ENCODE data around the gene CNNM2. TPM values are rescaled to one million over a fixed set of nuclear protein-coding genes. Genes with fewer than 3 reads are reported as not detected.
"Not testable (repeated sequence)": the region's sequence is repeated elsewhere in the genome, so short reads cannot be mapped to it uniquely, and the experiment has no call there.

The CNNM2 gene
- total RNA-seq, 1 donor from 2014 or later = 2.2 TPM

DNA sequence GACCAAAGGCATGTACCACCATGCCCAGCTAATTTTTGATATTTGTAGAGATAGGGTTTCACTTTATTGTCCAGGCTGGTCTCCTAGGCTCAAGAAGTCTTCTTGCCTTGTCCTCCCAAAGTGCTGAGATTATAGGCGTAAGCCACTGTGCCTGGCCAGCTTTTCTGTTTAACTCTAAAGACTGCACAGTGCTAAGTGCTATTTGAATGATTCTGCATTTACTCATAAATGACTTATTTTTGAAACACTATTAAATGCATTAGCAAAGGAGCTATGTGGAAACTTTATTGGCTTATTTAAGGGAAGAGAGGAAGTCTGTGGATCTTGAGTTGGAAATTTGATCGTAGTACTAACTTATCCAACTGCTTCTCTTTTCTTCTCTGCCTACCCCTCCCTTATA lies 185.9 kb downstream of the CNNM2 start:
- DNase-seq (ENCODE audit: low read depth, low spot score) = no peak

DNA sequence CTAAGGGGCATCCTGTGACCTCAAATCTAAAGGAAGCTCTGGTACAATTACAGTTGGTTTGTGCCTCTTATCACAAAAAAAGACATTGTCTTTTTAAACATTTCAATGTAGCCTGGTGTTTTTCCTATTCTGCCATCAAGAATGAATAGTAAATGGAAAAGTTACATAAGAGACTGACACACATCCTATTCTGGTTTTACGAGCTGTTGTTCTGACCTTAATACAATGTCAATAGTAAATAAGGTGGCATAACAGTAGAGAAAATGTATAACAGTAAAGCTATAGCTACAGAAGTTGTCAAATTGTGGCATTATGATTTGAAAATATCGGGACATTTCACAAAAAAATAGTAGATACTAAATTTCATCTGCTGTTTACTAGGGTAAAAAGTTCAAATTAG lies 186.6 kb downstream of the CNNM2 start:
- DNase-seq (ENCODE audit: low read depth, low spot score) = no peak

DNA sequence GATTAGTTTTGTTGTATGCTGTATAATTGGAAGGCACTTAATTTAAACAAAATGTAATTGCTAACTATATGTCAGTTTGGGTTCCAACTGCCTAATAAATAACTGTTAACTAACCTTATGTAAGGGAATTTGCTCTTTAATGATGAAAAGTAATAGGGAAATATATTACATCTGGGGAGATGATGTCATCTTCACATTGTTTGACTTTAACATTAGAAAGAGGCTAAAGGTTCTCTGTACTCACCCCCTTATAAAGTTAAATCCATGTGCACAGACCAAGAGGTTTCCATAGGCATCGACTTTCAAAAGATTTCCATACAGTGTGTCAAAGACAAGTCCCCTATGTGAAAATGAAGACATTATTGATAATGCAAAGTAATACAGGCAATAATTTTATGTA lies 187.4 kb downstream of the CNNM2 start:
- no peak for DNase-seq (ENCODE audit: low read depth, low spot score)

DNA sequence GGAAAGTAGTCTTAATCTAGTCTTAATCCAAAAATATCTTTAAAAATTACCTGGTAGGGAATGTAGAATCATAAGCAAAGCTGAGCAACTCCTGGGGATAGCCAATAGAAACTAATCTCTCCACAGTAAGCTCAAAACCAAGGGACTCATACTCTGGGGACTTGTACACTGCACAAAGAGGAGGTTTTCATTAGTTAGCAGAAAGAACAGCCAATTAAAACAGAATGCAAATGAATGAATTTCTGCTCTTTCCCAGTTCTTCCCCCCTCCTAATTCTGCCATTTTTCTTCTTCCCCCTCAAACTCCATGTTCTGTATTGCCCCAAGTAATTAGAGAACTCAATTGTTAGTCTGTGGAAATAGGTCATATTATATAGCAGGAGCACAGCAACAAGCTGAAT lies 188.4 kb downstream of the CNNM2 start:
- DNase-seq (ENCODE audit: low read depth, low spot score) = no peak

DNA sequence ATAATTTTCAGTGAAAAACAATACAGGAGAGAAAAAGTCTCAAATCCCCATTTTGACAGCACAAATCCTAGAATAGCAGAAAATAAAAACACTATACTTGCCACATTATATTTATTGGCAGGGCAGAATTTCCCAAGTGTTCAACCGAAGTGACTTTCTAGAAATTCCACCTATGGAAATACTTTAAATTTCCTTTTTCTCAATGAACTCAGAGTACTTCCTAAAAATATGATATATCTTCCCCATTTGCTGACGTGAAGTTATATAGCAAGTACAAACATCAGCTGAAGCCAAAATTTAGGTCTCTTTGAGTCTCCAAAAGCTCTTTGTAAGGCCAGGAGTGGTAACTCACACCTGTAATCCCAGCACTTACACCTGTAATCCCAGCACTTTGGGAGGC lies 191.7 kb downstream of the CNNM2 start:
- DNase-seq (ENCODE audit: low read depth, low spot score) = no peak

DNA sequence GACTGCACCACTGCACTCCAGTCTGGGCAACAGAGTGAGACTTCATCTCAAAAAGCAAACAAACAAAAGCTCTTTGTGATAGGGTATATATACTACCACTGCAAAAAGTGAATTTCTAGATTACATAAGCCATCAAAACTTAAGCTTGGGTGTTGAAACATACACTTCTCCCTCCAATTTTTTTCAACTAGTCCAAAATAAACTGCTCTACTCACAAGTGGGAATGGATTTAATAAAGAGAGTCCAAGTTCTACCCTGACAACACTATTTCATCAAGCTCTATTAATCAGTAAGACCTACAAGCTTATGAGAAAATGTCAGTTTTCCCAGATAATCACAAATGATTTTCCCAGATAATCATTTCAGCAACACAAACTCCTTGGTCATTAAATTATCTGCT lies 192.3 kb downstream of the CNNM2 start:
- no peak for DNase-seq (ENCODE audit: low read depth, low spot score)

DNA sequence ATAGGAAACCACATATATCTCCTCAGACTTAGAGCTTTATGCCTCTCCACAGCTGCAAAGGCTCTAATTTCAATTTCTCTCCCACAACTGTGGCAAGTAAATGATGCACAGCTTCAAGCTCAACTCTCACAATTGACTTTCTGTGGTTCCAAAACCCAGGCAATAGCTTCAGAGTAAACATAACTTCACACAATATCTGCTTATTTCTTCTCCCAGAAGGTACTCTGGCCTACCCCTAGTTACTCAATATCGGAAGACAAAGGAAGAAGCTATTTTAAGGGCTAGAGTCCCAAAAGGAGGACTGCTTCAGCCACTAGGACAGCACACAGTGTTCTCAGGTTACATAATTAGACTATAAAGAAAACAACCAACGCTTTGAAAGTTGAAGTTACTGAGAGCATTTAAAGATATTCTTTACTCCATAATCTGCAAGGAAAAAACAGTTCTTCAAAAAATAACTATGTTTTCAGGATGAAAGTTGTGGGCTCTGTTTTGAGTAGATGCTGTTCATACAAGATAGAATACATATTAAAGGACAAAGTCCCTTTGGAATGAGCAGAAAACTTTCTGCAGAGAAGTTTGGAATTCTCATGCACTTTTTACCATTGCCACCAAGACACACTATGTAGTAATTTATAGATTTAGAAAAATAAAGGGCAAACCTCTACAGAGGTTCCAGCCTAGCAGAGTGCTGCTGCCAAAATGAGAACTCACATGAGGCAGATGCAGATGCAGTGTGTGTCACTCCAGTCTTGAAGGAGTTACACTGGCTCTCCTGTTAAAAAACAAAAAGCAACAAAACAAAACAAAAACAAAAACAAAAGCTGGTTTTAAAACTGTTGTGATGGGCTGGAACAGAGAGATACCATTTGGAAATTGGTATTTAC lies 193.2 kb downstream of the CNNM2 start:
- no peak for DNase-seq (ENCODE audit: low read depth, low spot score)

DNA sequence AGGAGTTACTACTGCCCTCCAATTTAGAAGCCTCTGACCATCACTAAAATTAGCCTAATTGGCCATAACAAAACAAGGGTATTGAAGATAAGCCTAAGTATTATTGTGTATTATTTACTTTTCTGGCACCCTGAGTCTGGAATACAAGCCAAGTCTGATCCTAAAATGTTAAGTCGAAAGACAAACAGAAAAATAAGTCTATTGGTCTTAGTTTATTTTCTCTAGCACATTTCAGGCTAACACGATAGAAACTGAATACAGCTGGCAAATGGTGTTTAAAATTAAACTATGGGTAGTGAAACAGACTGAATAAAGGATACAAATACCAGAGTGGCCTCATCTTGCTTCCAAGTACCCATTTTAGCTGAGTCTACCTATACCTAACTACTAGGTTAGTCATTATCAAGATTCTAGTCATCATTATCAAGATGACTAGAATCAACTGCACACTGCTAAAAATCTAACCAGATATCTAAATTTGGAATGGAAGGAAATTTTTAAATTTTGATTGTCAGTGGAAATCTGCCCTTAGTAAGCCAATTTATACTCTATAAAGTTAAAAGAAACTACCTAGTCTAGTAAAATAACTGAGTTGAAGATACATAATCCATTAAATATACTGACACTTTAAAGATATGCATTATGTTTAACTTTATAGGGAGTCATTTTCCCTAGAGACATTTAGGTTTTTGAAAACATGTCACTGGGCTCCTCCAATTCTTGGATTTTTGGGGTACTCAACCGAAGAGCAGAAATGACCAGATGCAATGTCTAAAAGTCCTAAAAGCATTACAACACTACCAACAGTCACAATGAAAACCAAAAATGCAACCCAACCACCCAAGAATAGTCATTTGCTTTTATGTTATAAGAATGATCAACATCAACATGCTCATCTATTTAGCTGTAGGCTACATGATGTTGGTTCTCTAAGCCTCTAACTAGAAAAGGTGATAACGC lies 194.1 kb downstream of the CNNM2 start:
- DNase-seq (ENCODE audit: low read depth, low spot score) = no peak

DNA sequence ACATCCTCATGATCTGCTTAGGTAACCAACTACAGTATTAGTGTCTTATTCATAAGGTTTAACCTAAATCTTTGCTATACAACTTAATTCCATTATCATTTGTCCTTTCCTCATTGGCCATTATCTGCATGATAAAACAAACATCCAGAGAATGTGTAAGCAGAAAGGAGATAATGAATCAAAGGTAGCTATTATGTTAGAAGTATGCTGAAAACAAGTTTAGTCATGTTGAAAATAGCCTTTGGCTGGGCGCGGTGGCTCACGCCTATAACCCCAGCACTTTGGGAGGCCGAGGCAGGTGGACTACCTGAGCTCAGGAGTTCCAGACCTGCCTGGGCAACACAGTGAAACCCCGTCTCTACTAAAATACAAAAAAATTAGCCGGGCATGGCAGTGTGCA lies 196.8 kb downstream of the CNNM2 start:
- no peak for DNase-seq (ENCODE audit: low read depth, low spot score)

DNA sequence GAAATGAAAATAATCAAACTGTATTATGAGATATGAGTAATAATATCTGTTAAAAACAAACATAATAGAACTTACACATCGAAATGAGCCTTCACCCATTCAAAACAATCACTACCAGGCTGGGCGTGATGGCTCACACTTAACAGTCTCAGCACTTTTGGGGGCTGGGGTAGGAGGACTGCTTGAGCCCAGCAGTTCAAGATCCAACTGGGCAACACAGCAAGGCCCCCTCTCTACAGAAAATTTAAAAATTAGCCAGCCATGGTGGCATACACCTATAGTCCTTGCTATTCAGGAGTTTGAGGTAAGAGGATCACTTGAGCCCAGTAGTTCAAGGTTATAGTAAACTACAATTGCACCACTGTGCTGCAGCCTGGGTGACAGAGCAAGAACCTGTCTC lies 199.2 kb downstream of the CNNM2 start:
- DNase-seq (ENCODE audit: low read depth, low spot score) = no peak

DNA sequence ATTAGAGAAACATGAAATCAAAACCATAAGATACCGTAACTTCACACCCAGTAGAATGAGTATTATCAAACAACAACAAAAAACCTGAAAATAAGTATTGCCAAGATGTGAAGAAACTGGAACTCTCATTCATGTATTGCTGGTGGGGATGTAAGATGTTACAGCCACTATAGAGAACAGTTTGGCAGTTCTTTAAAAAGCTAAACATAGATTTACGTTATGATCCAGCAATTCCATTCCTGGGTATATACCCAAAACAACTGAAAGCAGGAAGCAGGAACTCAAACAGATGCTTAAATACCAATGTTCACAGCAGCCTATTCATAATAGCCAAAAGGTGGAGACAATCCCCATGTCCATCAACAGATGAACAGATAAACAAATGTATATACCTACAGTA lies 202.5 kb downstream of the CNNM2 start:
- DNase-seq (ENCODE audit: low read depth, low spot score) = no peak

DNA sequence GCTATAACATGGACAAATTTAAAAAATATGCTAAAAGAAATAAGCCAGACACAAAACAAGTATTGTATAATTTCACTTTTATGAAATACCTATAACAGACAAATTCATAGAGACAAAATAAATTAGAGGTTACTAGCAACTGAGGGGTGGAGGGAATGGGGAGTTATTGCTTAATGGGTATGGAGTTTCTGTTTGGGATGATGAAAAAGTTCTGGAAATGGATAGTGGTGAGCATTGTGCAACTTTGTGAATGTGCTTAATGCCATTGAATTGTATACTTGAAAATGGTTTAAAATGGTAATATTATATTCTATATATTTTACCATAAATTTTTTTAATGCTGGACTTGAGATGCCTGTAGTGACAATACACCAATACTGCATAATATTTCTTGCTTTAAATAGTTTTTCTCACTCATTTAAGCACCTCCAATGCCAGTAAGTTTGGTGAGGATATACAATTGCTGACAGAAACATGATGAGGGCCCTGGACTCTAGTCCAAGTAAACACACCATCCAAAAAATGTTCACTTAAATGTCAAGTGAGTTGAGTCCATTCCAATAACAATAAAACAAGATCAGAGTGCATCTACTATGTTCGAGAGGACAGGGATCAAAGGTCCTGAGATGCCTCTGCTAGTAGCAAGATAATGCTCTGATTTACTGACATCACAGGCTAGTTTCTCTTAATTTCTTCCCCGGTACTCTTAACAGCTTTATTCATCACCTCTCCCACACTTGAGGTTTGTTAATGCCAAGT lies 203.1 kb downstream of the CNNM2 start:
- DNase-seq (ENCODE audit: low read depth, low spot score) = no peak

DNA sequence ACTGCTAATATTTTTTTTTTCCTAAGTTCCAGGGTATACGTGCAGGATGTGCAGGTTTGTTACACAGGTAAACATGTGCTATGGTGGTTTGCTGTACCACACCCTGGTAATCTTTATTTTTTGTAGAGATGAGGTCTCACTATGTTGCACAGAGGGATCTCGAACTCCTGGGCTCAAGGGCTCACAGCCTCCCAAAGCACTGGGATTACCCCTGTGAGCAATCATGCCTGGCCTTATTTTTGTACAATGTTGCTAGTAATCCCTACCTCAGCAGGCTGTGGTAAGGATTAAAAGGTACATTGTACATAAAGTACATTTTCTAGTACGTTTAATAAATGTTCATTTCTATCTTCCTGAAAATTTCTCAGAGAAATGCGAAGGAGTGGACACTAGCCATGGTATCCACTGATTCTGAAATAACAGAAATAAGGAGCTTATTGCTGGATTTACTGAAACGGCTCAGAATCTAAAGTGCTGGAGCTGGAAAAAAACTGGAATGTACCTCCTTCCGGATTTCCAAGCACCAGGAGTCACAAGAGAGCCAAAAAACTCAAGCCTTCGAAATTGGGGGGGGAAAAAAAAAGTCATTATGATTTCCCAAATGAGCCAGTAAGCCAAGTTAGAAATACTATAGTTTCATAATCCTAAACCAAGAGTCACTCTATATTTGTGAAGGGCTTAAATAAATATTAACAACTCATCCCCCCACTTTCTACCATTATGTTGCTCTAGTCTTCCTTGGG lies 205.4 kb downstream of the CNNM2 start:
- DNase-seq (ENCODE audit: low read depth, low spot score) = no peak

DNA sequence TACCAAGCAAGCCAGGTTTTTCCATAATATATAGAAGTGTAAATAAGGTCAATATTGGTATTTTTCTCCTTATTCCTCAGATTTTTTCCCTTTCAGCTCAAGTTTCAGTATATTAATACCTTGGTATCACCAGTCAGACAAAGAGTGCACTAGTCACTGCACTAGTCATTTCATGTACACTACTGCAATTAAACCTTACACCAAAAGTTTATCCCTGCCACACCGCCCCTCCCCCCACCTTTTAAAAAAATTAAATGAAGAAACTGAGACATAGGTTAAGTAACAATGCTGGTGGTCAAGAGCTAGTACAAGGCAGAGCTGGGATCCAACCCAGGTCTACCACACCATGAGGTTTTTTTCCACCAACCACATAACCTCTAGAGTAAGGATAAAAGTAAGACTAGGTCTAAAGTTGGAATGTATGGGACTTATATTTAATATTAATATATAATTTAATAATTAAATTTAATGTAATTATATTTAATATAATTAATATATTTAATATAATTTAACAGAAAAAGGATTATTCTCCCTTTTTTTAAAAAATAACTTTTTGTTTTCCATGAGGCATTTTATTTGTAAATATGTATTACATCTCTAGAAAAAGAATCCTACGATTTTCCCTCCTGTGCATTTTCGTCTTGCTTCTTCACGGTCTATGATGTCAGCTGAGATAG lies 206.5 kb downstream of the CNNM2 start:
- no peak for DNase-seq (ENCODE audit: low read depth, low spot score)

DNA sequence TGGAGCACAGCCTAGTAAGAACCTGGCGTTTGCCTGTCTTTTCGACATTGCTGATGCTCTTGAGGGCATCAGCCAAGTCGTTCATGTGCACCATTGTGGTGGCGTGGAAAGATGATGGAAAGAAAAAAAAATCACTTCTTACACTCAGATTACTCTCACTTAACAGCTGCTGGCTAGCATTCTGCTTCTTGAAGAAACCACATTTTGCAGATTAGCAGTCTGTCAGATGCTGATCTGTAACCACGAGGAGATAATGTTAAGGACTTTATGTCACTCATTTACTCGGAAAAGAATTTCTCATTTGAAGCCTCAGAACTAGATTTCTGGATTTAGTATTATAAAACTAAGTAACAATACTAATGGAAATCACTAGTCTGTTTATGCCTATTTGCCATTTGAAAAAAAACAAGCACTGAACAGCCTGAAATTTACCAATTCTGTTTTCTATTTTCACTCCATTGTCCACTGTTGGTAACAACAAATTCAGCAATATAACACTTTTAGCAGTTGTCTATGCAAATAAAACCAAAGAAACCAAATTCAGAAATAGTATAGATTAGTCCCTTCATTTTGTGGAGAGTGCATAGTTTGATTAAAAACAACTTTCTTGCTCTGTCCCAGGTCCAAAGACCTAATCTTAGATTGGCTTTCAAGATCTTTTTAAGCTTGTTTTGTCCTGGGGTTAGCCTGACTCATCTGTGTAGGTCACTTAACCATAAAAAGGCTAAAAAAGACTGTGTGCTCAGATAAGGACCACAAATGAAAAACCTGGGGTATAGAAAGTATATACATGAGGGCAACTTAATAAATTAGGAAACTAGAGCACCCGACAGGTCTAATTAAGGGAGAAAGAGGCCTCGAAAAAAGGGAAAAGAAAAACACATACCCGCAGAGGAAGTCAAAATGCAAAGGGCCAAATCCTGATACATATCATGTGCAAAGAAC lies 207.5 kb downstream of the CNNM2 start:
- no peak for DNase-seq (ENCODE audit: low read depth, low spot score)

DNA sequence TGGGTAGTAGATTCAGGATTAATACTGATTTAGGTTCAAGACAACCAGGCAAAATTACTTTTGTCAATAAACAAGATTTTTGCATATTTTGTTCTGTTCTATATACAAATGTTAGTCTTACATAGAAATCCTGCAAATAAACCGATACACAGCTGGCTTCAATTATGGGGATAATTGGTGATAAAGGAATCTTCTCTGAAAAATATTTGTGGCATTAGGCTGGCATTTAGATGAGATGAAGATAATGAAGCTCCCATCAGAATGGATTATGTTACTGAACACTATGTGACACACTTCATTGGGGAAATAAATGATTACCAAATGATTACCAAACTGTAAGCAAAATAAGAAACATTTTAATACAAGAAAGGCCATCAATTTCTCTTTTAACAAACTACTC lies 209.1 kb downstream of the CNNM2 start:
- no peak for DNase-seq (ENCODE audit: low read depth, low spot score)

DNA sequence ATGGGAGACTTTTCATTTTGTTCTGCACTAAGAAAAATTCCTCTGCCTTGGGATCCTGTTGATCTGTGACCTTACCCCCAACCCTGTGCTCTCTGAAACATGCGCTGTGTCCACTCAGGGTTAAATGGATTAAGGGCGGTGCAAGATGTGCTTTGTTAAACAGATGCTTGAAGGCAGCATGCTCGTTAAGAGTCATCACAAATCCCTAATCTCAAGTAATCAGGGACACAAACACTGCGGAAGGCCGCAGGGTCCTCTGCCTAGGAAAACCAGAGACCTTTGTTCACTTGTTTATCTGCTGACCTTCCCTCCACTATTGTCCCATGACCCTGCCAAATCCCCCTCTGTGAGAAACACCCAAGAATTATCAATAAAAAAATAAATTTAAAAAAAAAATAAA lies 212.1 kb downstream of the CNNM2 start:
- DNase-seq (ENCODE audit: low read depth, low spot score) = not testable (repeated sequence)

DNA sequence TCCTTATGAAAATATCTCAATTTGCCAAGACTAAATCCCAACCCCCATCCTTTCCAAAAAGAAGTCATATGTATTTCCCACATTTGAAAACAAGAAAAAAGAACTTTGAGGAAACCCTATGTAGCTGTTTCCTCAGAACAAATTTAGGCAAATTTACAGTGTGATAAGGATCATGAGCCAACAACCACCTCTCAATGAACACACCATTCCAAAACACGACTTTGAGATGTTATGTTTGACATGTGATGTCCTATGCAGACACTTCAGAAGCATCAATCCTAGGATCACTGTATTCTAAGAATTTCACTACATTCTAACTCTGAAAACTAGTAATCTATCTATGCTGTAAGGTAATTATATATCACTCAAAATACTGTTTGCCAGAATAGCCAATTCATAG lies 212.8 kb downstream of the CNNM2 start:
- no peak for DNase-seq (ENCODE audit: low read depth, low spot score)

DNA sequence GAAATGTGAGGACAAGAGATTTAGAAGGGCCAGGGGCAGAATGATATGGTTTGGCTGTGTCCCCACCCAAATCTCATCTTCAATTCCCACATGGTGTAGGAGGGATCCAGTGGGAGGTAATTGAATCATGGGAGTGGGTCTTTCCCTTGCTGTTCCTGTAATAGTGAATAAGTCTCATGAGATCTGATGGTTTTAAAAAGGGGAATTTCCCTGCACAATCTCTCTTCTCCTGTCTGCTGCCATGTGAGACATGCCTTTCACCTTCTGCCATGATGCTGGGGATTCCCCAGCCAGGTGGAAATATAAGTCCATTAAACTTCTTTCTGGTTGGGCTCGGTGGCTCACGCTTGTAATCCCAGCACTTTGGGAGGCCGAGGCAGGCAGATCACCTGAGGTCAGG lies 217.1 kb downstream of the CNNM2 start:
- not testable (repeated sequence) for DNase-seq (ENCODE audit: low read depth, low spot score)
